Measurements from ENCODE around the gene BTBD3. TPM values are rescaled to one million over a fixed set of nuclear protein-coding genes. Genes with fewer than 3 reads are reported as not detected.

Gene BTBD3
- total and polyA plus RNA-seq, 2 donors from 2014 or later = 11.6 to 37.7 TPM

DNA sequence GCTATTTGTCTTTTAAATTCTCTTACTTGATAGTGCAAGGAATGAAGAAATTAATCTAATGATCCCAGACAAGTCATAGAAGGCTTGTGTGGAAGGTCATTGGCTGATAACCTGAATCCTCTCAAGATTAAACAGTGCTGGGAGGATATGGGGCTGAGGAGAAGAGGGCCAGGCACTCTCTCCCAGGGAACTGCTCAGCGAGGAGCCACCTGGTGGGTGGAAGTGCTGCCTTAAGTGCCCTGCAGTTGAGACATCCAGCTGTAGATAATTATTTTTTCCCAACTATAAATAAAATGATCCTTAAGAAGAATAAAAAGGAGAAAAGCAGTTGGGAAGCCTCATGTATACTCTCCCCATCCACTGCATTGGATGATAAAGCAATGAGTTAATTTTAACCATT is 47.9 kb downstream of the BTBD3 start:
- TF ChIP-seq, protein P1, sequence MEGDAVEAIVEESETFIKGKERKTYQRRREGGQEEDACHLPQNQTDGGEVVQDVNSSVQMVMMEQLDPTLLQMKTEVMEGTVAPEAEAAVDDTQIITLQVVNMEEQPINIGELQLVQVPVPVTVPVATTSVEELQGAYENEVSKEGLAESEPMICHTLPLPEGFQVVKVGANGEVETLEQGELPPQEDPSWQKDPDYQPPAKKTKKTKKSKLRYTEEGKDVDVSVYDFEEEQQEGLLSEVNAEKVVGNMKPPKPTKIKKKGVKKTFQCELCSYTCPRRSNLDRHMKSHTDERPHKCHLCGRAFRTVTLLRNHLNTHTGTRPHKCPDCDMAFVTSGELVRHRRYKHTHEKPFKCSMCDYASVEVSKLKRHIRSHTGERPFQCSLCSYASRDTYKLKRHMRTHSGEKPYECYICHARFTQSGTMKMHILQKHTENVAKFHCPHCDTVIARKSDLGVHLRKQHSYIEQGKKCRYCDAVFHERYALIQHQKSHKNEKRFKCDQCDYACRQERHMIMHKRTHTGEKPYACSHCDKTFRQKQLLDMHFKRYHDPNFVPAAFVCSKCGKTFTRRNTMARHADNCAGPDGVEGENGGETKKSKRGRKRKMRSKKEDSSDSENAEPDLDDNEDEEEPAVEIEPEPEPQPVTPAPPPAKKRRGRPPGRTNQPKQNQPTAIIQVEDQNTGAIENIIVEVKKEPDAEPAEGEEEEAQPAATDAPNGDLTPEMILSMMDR (IDR thresholded peaks at IDR 0.05; ENCODE audit: borderline replicate concordance, extremely low read depth, insufficient read depth) = no peak
- Histone ChIP-seq H3K4me1 (ENCODE audit: control insufficient read depth in 2 of 3, insufficient read depth in 2 of 3, low read depth in 1 of 3, low read length in 3 of 3) (no peaks in the 10 kb centered on the region), H3K27me3 (ENCODE audit: control insufficient read depth, insufficient read depth, low read length) (no peaks in the 10 kb centered on the region), H3K36me3 (ENCODE audit: control insufficient read depth in 2 of 3, insufficient read depth in 3 of 3, low read length in 3 of 3) (no peaks in the 10 kb centered on the region), H3K27ac (ENCODE audit: low read depth in 2 of 2, low read length in 2 of 2) (no peak overlapping the region), H3K4me3 (ENCODE audit: low read length in 3 of 3) (no peak overlapping the region), H3K9ac (ENCODE audit: low read length in 3 of 3) (no peak overlapping the region), H3K9me3 (ENCODE audit: control insufficient read depth in 2 of 3, insufficient read depth in 1 of 3, low read length in 3 of 3) (no peaks in the 10 kb centered on the region)
- FAIRE-seq = no peak
- DNase-seq = no peak
- intact Hi-C loops (cut with DNase I) = no loop called here

DNA sequence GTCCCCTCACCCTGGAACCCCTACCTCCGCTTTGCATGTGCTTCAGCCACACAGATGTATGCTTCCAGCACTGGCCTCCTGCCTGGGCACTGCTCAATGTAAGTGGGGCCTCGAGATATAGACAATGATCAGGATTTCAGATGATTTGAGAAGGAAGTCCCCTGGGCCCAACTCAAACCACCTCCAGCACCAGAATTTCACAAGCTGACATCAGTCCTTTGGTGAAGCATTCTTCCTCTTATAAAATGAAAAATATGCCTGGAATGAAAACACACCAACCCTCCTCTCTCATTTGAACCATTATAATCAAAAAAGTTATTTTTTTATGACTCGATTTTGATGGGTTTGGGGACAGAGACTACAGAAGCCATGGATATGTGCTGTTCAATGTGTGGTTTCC is 48.5 kb downstream of the BTBD3 start:
- Histone ChIP-seq H3K4me3 (ENCODE audit: low read length in 3 of 3) (no peak overlapping the region), H3K9me3 (ENCODE audit: control insufficient read depth in 2 of 3, insufficient read depth in 1 of 3, low read length in 3 of 3) (no peaks in the 10 kb centered on the region), H3K9ac (ENCODE audit: low read length in 3 of 3) (no peak overlapping the region), H3K27ac (ENCODE audit: low read depth in 2 of 2, low read length in 2 of 2) (no peak overlapping the region), H3K27me3 (ENCODE audit: control insufficient read depth, insufficient read depth, low read length) (no peaks in the 10 kb centered on the region), H3K4me1 (ENCODE audit: control insufficient read depth in 2 of 3, insufficient read depth in 2 of 3, low read depth in 1 of 3, low read length in 3 of 3) (no peaks in the 10 kb centered on the region), H3K36me3 (ENCODE audit: control insufficient read depth in 2 of 3, insufficient read depth in 3 of 3, low read length in 3 of 3) (no peaks in the 10 kb centered on the region)
- DNase-seq = no peak
- no peak for FAIRE-seq
- TF ChIP-seq, protein P1 (IDR thresholded peaks at IDR 0.05; ENCODE audit: borderline replicate concordance, extremely low read depth, insufficient read depth) = no peak
- intact Hi-C loops (cut with DNase I) = no loop called here

DNA sequence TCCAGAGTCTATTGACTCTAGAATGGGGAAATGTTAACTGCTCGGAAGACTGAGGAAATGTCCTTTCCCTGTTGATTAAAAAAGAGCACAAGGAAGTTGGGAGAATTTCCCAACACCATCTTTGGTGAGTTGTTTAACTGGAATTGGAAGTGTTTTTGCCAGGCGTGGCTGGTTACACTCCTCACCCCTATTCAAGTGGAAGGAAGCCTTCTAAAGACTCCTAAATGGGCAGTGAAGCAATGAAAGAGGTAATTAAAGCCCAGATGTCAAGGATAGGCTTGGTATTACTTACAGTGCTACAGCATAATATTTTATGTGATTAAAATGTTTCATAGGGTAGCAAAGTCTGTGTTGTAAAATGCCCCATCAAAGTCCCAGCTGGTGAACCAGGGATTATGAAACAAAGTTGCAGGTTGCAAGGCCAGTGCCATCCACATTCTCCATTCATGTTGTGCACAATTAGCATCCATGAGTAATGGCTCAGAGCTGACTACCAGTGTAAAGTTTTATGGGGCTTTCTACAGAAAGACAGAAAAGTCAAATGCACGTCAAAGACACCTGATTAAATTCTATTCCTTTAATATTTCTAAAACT is 52.6 kb downstream of the BTBD3 start:
- Histone ChIP-seq H3K4me1 (ENCODE audit: control insufficient read depth in 2 of 3, insufficient read depth in 2 of 3, low read depth in 1 of 3, low read length in 3 of 3) (no peaks in the 10 kb centered on the region), H3K27ac (ENCODE audit: low read depth in 2 of 2, low read length in 2 of 2) (no peak overlapping the region), H3K27me3 (ENCODE audit: control insufficient read depth, insufficient read depth, low read length) (no peaks in the 10 kb centered on the region), H3K4me3 (ENCODE audit: low read length in 3 of 3) (no peak overlapping the region), H3K36me3 (ENCODE audit: control insufficient read depth in 2 of 3, insufficient read depth in 3 of 3, low read length in 3 of 3) (no peaks in the 10 kb centered on the region), H3K9me3 (ENCODE audit: control insufficient read depth in 2 of 3, insufficient read depth in 1 of 3, low read length in 3 of 3) (no peaks in the 10 kb centered on the region), H3K9ac (ENCODE audit: low read length in 3 of 3) (no peak overlapping the region)
- intact Hi-C loops (cut with DNase I) = no loop called here
- DNase-seq (no peak), FAIRE-seq (no peak)
- TF ChIP-seq, protein P1 (IDR thresholded peaks at IDR 0.05; ENCODE audit: borderline replicate concordance, extremely low read depth, insufficient read depth) = no peak

DNA sequence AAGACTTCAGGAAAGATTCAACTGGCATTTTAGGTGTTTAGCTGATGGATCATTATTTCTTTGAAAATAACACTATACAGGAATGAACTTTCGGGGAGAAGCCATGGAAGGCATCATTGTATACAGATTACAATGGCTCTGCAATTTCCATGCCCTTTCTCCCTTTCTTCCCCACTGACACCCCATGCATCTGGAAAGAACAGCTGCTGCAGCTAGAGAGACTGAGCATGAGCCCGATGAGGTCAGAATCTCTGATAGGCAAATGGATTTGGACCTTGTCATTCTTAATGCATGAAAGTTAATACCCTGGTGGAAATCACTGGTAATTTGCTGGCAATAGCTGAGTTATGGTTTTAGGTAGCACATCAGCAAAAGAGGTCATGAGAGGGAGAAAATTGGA is 54.8 kb downstream of the BTBD3 start:
- TF ChIP-seq, protein P1 (IDR thresholded peaks at IDR 0.05; ENCODE audit: borderline replicate concordance, extremely low read depth, insufficient read depth) = no peak
- FAIRE-seq = no peak
- no peaks in the 10 kb centered on the region for H3K36me3 ChIP-seq (ENCODE audit: control insufficient read depth in 2 of 3, insufficient read depth in 3 of 3, low read length in 3 of 3)
- H3K27ac ChIP-seq (ENCODE audit: low read depth in 2 of 2, low read length in 2 of 2) = no peak overlapping the region
- H3K9me3 ChIP-seq (ENCODE audit: control insufficient read depth in 2 of 3, insufficient read depth in 1 of 3, low read length in 3 of 3) = peaks cover 0 to 2% (median 0%) of the 10 kb centered on the region in 3 donors
- intact Hi-C loops (cut with DNase I) = no loop called here
- H3K9ac ChIP-seq (ENCODE audit: low read length in 3 of 3) = no peak overlapping the region
- H3K4me1 ChIP-seq (ENCODE audit: control insufficient read depth in 2 of 3, insufficient read depth in 2 of 3, low read depth in 1 of 3, low read length in 3 of 3) = no peaks in the 10 kb centered on the region
- no peak overlapping the region for H3K4me3 ChIP-seq (ENCODE audit: low read length in 3 of 3)
- no peaks in the 10 kb centered on the region for H3K27me3 ChIP-seq (ENCODE audit: control insufficient read depth, insufficient read depth, low read length)
- DNase-seq = no peak

Measured in kidney (tissue), 14 donors.